Non-pigmented ciliary epithelial cell (primary cell): ENCODE results near the gene FBXL20.
"Not testable (repeated sequence)": the region's sequence is repeated elsewhere in the genome, so short reads cannot be mapped to it uniquely, and the experiment has no call there.

Experiments
- DNase-seq: peaks from one replicate; pipeline ENCODE4 v3.0.0-alpha.2; 2010; ENCODE audit warnings: low read depth

Gene FBXL20

GRCh38 chr17:39401412-39402243 lies at the start of gene FBXL20:
FBXL20 (minus strand) TSS chr17:39401626; CDS start chr17:39401402, 224 bp downstream.
- DNase-seq: peak; percentile 42

- DNase-seq: peak; percentile 89
Measured at GRCh38 chr17:39450847-39451581, 49.6 kb upstream of the FBXL20 start, which contains the start of gene MED1. MED1 (minus strand) TSS chr17:39451263; CDS start chr17:39451062, 201 bp downstream.

GRCh38 chr17:39450051-39450450 lies 48.6 kb upstream of the FBXL20 start:
- DNase-seq: no peak

- no peak for DNase-seq
Measured at GRCh38 chr17:39447561-39447960, 46.1 kb upstream of the FBXL20 start.

GRCh38 chr17:39443326-39443725 lies 41.9 kb upstream of the FBXL20 start:
- no peak for DNase-seq

- DNase-seq: not testable (repeated sequence)
Measured at GRCh38 chr17:39439868-39440267, 38.4 kb upstream of the FBXL20 start.

- no peak for DNase-seq
Measured at GRCh38 chr17:39429600-39429999, 28.2 kb upstream of the FBXL20 start.

GRCh38 chr17:39416141-39416540 lies 14.7 kb upstream of the FBXL20 start:
- no peak for DNase-seq

- no peak for DNase-seq
Measured at GRCh38 chr17:39410279-39410678, 8.9 kb upstream of the FBXL20 start.

- no peak for DNase-seq
Measured at GRCh38 chr17:39408360-39408759, 6.9 kb upstream of the FBXL20 start.

GRCh38 chr17:39406951-39407350 lies 5.5 kb upstream of the FBXL20 start:
- DNase-seq: no peak

GRCh38 chr17:39405436-39405835 lies 4.0 kb upstream of the FBXL20 start:
- no peak for DNase-seq

GRCh38 chr17:39404542-39405378 lies 3.3 kb upstream of the FBXL20 start:
- peak; percentile 67 for DNase-seq

GRCh38 chr17:39402890-39403605 lies 1.6 kb upstream of the FBXL20 start:
- DNase-seq: no peak

GRCh38 chr17:39402244-39402889 lies 941 bp upstream of the FBXL20 start:
- peak; percentile 78 for DNase-seq

GRCh38 chr17:39400547-39401411 lies 647 bp downstream of the FBXL20 start:
- no peak for DNase-seq

GRCh38 chr17:39399791-39400190 lies 1.6 kb downstream of the FBXL20 start:
- no peak for DNase-seq

- no peak for DNase-seq
Measured at GRCh38 chr17:39393736-39394135, 7.7 kb downstream of the FBXL20 start.

GRCh38 chr17:39391448-39391847 lies 10.0 kb downstream of the FBXL20 start:
- no peak for DNase-seq

- no peak for DNase-seq
Measured at GRCh38 chr17:39385040-39385439, 16.4 kb downstream of the FBXL20 start.
